Smooth muscle cell of the brain vasculature (primary cell): ENCODE measurements around the gene SPC25.
"Not testable (repeated sequence)": the region's sequence is repeated elsewhere in the genome, so short reads cannot be mapped to it uniquely, and the experiment has no call there.

Experiments
- DNase-seq: peaks from one replicate; pipeline ENCODE4 v3.0.0-alpha.2; 2012; ENCODE audit warnings: low read depth, low spot score

Gene SPC25, protein sequence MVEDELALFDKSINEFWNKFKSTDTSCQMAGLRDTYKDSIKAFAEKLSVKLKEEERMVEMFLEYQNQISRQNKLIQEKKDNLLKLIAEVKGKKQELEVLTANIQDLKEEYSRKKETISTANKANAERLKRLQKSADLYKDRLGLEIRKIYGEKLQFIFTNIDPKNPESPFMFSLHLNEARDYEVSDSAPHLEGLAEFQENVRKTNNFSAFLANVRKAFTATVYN

DNA sequence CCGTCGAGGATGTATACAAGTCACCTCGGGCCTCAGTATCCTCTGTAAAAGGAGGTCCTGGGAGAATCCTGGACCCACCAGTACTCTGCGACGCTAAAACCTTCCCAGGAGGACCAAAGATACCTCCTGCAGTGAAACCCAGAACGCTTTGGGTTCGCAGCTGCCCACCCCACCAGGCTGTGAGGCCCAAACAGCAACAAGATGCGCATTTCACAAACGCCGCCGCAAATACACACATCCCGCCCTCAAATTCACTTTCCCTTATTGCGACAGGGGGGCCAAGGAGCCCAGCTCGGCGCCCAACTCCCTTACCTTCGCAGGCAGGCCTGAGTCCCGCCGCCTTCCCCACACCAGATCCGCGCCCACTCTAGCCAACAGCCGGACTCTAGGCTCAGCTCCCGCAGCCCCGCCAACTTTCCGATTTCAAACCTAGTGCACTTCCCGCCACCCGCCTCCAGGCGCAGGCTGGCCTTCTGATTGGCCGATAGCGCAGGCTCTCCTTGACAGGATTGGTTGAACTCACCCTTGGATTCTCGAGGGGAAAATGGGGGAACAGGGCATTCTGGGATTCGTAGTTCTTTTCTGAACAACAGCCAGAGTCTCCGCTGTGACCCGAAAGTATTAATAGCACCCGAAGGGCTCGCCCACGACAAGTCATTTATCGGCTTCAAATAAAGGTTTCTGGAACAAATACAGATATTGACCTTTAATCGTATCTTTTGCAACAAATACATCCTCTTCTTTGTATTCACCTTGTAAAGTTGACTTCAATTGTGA lies at the start of gene SPC25:
Gene SPC25 (minus strand): TSS at position 425 of the 777 bp plus-strand sequence. CDS start 911 bp downstream, outside the sequence.
- peak; percentile 71 for DNase-seq

- DNase-seq: no peak
Measured at GRCh38 chr2:168939918-168940317, 49.7 kb upstream of the SPC25 start.

- DNase-seq: no peak
Measured at GRCh38 chr2:168939061-168939460, 48.8 kb upstream of the SPC25 start.

GRCh38 chr2:168935810-168936581 lies 45.8 kb upstream of the SPC25 start:
- DNase-seq: no peak

- DNase-seq: no peak
Measured at GRCh38 chr2:168934826-168935225, 44.6 kb upstream of the SPC25 start.

DNA sequence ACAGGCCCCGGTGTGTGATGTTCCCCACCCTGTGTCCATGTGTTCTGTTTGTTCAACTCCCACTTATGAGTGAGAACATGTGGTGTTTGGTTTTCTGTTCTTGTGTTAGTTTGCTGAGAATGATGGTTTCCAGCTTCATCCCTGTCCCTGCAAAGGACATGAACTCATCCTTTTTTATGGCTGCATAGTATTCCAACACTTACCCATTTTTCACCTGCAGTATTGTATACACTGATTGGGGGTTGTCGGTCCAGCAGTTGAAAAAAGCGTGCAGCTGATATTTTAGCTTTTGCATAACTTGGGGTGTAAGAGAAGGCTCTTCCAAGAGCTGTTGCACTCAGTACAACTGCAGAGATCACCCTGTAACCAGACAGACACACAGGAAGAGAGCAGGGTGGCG lies 41.9 kb upstream of the SPC25 start:
- not testable (repeated sequence) for DNase-seq

GRCh38 chr2:168930242-168930641 lies 40.0 kb upstream of the SPC25 start:
- DNase-seq: no peak

DNA sequence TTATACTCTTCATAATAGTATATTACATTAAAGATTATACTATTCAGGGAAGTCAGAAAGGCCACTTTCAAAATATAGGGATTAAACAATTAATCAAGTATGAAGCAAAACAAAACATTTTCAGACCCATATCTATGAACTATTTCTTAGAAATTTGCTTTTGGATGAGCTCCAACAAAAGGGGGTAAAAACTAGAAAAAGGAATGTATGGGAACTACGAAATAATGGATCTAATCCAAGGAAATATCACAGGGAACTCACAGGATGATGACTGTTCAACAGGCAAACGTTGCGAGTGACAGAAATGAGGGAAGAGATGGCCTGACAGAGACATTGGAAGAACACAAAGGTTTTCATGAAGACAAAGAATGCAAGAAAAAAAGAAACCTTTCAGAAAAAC lies 38.8 kb upstream of the SPC25 start:
- no peak for DNase-seq

- no peak for DNase-seq
Measured at GRCh38 chr2:168928113-168928831, 38.0 kb upstream of the SPC25 start.

DNA sequence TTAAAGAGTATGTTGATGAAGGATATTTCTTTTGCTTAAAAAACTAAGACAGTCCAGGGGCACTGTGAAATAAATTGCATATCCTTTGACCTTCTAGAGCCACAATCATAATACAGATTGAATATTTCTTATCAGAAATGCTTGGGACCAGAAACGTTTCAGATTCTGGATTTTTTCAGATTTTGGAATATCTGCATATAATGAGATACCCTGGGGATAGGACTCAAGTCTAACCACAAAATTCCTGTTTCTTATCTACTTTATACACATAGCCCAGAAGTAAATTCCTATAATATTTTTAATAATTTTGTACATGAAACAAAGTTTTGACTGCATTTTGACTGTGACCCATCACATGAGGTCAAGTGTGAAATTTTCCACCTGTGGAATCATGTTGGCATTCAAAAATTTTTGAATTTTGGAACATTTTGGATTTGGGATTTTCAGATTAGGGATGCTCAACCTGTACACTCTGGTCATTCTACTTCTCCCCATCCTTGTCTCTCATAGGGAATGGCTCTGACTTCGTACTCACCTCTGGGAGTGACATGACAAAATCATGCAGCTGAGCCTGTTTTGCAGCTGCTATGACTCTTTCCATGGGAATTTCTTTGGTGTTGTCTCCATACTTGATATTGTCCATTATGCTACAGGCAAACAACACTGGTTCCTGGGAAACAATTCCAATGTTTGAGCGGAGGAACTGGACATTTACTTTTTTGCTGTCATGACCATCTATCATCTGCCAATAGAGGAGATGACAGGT lies 36.6 kb upstream of the SPC25 start:
- no peak for DNase-seq

GRCh38 chr2:168920504-168921157 lies 30.4 kb upstream of the SPC25 start:
- peak; percentile 24 for DNase-seq

DNA sequence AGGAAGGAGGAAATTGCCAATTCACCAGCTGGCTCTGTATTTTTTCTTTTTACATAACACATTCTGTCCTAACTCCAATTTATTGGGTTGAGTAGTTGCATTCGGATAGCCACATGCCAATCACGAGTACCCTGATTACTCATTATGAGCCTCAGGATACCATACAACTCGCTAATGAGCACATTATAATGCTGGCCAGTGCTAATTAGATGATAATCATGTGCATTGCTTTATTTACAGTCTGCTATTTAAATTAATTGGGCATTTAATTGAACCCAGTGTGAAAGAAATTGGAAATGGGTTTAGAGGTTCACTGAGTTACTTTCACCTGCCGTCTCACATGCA lies 26.1 kb upstream of the SPC25 start:
- DNase-seq: no peak

DNA sequence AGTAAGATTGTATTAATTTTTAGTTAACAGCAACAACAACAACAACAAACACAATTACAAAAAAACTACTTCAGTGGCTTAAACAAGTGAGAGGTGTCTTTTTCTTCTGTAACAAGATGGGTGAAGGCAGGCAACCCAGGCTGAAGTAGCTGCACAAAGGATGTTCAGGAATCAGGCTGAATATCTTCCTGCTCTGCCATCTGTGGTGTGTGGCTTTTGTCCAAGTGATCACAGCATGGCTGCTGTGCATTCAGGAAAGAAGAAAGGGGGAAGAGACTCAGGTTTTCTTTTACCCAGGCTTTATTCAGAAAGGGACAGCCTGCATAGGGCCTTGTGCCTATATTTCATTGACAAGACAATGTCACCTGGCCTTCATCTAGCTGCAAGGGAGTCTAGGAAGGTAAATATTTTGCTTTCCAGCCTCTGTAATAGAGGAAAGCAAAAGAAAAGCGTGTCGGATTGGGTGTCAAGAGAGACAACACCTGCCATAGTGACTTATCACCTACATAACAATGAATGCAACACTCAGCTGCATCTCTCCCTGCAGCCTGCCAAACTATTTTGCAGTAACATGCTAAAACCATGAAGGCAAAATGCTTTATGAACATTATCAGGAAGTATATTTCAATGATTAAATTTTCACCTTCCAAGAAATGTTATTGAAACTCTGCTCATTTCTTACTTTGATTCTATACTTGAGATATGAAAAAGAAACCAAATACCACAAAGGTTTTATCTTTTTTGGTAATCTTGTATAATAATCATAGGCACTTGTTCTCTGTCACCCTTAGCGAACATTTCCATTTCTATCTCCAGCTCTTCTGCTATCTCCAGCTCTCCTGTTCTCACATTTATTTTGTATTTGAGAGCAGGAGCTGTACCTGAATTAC lies 25.5 kb upstream of the SPC25 start:
- no peak for DNase-seq

- no peak for DNase-seq
Measured at GRCh38 chr2:168913495-168913894, 23.3 kb upstream of the SPC25 start.

- DNase-seq: no peak
Measured at GRCh38 chr2:168912901-168913369, 22.7 kb upstream of the SPC25 start.

GRCh38 chr2:168912466-168912865 lies 22.2 kb upstream of the SPC25 start:
- DNase-seq: no peak

DNA sequence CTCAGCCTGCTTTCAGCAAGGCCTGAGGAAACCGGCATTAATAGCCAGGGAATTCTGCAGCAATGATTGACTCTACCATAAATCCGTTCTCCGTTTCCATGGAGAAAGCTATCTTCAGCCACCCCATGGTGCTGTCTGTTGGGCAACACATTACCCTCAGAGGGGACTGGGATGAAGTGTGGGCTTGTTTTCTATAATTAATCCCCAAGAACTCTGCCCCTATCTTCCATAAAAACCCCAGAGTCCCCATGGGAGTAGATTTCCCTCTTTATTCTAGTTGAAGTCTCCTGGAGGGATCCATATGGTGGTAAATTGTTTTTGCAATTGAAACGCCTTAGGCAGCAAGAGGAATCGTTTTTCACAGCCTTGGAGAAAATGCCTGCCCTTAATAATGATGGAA lies 20.1 kb upstream of the SPC25 start:
- no peak for DNase-seq

DNA sequence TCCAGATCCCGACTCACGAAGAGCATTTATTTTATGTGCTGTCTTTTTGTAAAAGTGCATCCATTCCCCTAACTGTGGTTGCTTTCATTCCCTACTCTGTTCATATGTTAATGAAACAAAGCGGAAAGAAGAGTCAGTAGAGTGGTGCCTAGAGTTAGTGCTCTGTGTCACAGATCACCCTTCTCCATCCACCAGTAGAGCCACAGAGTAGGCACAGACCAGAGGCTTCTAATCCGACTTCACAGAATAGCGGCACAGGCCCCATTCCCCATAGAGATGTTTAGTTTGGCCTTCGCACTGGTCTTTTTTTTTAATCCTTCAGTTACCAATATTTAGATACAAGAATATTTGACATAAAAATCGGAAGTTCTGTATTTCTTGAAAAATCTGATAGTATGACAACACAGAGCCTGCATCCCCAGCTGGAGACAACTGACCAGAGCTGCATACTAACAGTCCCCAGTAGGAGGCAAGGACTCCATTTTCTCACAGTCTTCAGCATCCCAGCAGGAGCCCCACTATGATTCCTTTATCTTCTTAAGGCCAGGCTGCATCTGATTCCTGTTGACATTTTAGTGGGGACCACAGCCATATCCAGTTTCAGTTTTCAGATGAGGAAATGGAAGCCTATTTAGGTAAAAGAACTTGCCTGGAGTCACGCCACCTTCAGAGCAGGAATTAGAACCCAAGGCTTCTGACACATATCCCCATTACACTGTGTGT lies 17.9 kb upstream of the SPC25 start:
- DNase-seq: no peak

DNA sequence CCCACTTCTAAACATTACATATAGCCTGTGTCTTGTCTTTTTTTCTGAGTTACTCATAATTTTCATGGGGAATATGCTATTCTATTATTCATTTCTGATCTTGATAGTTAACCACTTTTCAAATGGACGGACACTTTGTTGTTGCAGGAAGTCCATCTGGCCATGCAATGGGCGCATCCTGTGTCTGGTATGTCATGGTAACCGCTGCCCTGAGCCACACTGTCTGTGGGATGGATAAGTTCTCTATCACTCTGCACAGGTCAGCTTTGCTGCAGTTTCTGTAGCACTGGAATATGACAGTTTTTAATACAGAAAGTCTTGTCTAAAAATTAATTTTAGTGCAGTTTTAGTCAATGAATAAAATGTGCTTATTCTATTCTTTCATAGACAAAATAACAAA lies 14.1 kb upstream of the SPC25 start:
- DNase-seq: no peak
